T-cell (primary cell): ENCODE results near the gene DGCR2. TPM values are rescaled to one million over a fixed set of nuclear protein-coding genes. Genes with fewer than 3 reads are reported as not detected.

Experiments used
- ATAC-seq, 4 experiments: fragments of 200-7000 bp in 3 of 4; fragments of 150-1000 bp in 1 of 4; cut with Tn5 transposase; replicated peaks in 1 of 4; 1 replicate in 3 of 4; 2 replicates in 1 of 4; pipeline ENCODE4 v1.10.0; 2021; ENCODE audit warnings: moderate library complexity in 3 of 4, mild to moderate bottlenecking in 2 of 4, moderate number of reproducible peaks in 1 of 4
- CTCF ChIA-PET, 2 donors: fragments of 300-600 bp; sonication (Branson Sonifier 250); formaldehyde crosslinking; loops; one replicate each; lab custom pipeline; 2022; ENCODE audit warnings: antibody characterized with exemption in 2 of 2; lab: Charles Lee
- POLR2A ChIA-PET, 2 donors: fragments of 300-600 bp; sonication (Branson Sonifier 250); formaldehyde crosslinking; loops; one replicate each; lab custom pipeline; 2022; ENCODE audit warnings: antibody characterized with exemption in 2 of 2; lab: Charles Lee
- DNase-seq, 35 experiments: peaks; one replicate each; pipeline versions ENCODE4 v3.0.0 to v3.0.0-alpha.2; 2013 to 2023
- H3K27ac ChIP-seq: one replicate; pipeline ENCODE4 v1.5.1; 2013; ENCODE audit warnings: low read length
- H3K27me3 ChIP-seq, 2 experiments: replicated peaks in 1 of 2; 1 replicate in 1 of 2; 2 replicates in 1 of 2; pipeline versions ENCODE4 v1.6.1 to v1.7.0; 2013; ENCODE audit warnings: low read length in 1 of 2, mixed read lengths in 1 of 2; ENCODE audit not compliant: control insufficient read depth in 2 of 2, insufficient read depth in 2 of 2; ENCODE audit errors: extremely low read depth in 1 of 2
- H3K36me3 ChIP-seq, 2 donors: 1 replicate in 1 of 2; 2 replicates in 1 of 2; pipeline versions ENCODE4 v1.6.1 to v1.7.0; 2013; ENCODE audit warnings: low read length in 1 of 2; ENCODE audit not compliant: control insufficient read depth in 2 of 2, insufficient read depth in 1 of 2; ENCODE audit errors: extremely low read depth in 1 of 2
- H3K4me1 ChIP-seq, 2 experiments: 1 replicate in 1 of 2; 2 replicates in 1 of 2; pipeline versions ENCODE4 v1.6.1 to v1.7.0; 2013; ENCODE audit warnings: low read length in 2 of 2, mixed read lengths in 1 of 2; ENCODE audit not compliant: insufficient read depth in 2 of 2, control insufficient read depth in 1 of 2; ENCODE audit errors: extremely low read depth in 1 of 2
- H3K4me3 ChIP-seq, 2 donors: 1 replicate in 1 of 2; 2 replicates in 1 of 2; pipeline versions ENCODE4 v1.5.1 to v1.7.0; 2013; ENCODE audit warnings: mild to moderate bottlenecking in 2 of 2, low read length in 1 of 2, moderate library complexity in 1 of 2; ENCODE audit not compliant: control insufficient read depth in 1 of 2; ENCODE audit errors: extremely low read depth in 1 of 2
- H3K9me3 ChIP-seq: 2 replicates; pipeline ENCODE4 v1.7.0; 2013
- H3K27ac Mint-ChIP-seq, 2 donors: one replicate each; pipeline ENCODE4 v1.8.0; 2020 to 2021; ENCODE audit warnings: mild to moderate bottlenecking in 2 of 2, mixed read lengths in 2 of 2
- H3K27me3 Mint-ChIP-seq, 2 donors: one replicate each; pipeline ENCODE4 v1.8.0; 2021 to 2022; ENCODE audit warnings: mixed read lengths in 2 of 2
- H3K36me3 Mint-ChIP-seq: one replicate; pipeline ENCODE4 v1.8.0; 2021; ENCODE audit warnings: mixed read lengths
- H3K4me1 Mint-ChIP-seq, 3 donors: one replicate each; pipeline ENCODE4 v1.8.0; 2020 to 2022; ENCODE audit warnings: mixed read lengths in 3 of 3, mild to moderate bottlenecking in 1 of 3
- H3K4me3 Mint-ChIP-seq, 3 donors: one replicate each; pipeline ENCODE4 v1.8.0; 2020 to 2022; ENCODE audit warnings: mild to moderate bottlenecking in 3 of 3, mixed read lengths in 3 of 3, moderate library complexity in 3 of 3
- H3K9me3 Mint-ChIP-seq, 3 donors: one replicate each; pipeline ENCODE4 v1.8.0; 2020 to 2022; ENCODE audit warnings: mixed read lengths in 3 of 3
- WGBS: methylation state at CpG from one replicate; pipeline ENCODE4 v1.1.5; 2013; ENCODE audit warnings: missing lambda C conversion rate; ENCODE audit not compliant: insufficient coverage; 5-methylcytosine and 5-hydroxymethylcytosine counted together
- total RNA-seq, 35 experiments: library from RNA in 6 of 35; stranded (reverse) in 6 of 35; fragments of 120-200 nt in 1 of 35; gene quantifications; one replicate each; pipeline versions ENCODE4 v1.2.1 to v1.2.4 and lab custom pipeline; 2013 to 2026

Gene DGCR2
- total RNA-seq, 5 donors from 2014 or later (not counting 1 experiment from before 2014, with no cell fraction given): 50.9 to 79.2 (median 71.5) TPM

GRCh38 chr22:19119949-19120348 is 2.3 kb downstream of the DGCR2 start:
- peak overlapping the region; percentile 41 to 66 for H3K27ac Mint-ChIP-seq
- H3K27me3 ChIP-seq: peaks cover 0 to 6% of the 10 kb centered on the region in 2 experiments
- H3K9me3 Mint-ChIP-seq: no peaks in the 10 kb centered on the region
- no peak overlapping the region for H3K4me3 ChIP-seq
- ATAC-seq (no peak), DNase-seq (no peak)
- 86% methylated on average over 4 of the region's 8 CpGs for WGBS
- H3K36me3 ChIP-seq: peaks cover 10 to 22% of the 10 kb centered on the region in 2 donors
- H3K4me1 Mint-ChIP-seq: peaks cover 71 to 77% (median 72%) of the 10 kb centered on the region in 3 donors
- no peaks in the 10 kb centered on the region for H3K9me3 ChIP-seq
- H3K27me3 Mint-ChIP-seq: no peaks in the 10 kb centered on the region
- peaks cover 1% of the 10 kb centered on the region for H3K36me3 Mint-ChIP-seq
- peaks cover 23 to 72% of the 10 kb centered on the region in 2 experiments for H3K4me1 ChIP-seq
- no peak overlapping the region for H3K27ac ChIP-seq
- H3K4me3 Mint-ChIP-seq: peak overlapping the region; percentile 86 to 91 (median 91)
- ChIA-PET CTCF (no interaction called here), POLR2A (no interaction called here)

GRCh38 chr22:19118329-19118880 is 3.8 kb downstream of the DGCR2 start:
- Mint-ChIP-seq H3K27me3 (no peaks in the 10 kb centered on the region), H3K4me3 (peak overlapping the region; percentile 9 to 86 (median 34)), H3K27ac (peak overlapping the region in 1 of 2 donors; percentile 52), H3K9me3 (no peaks in the 10 kb centered on the region), H3K4me1 (peaks cover 79 to 83% (median 81%) of the 10 kb centered on the region in 3 donors), H3K36me3 (peaks cover 6% of the 10 kb centered on the region)
- Histone ChIP-seq H3K4me3 (peak overlapping the region in 1 of 2 donors; percentile 7), H3K4me1 (peaks cover 23 to 84% of the 10 kb centered on the region in 2 experiments), H3K9me3 (no peaks in the 10 kb centered on the region), H3K27me3 (no peaks in the 10 kb centered on the region), H3K36me3 (peaks cover 10 to 22% of the 10 kb centered on the region in 2 donors), H3K27ac (no peak overlapping the region)
- POLR2A ChIA-PET: interaction anchor here in 1 of 2 donors (0.6 kb wide), 1 partner anchor 65 kb away, joined by 4 read pairs; no protein-coding TSS in a partner anchor
- ATAC-seq (no peak), DNase-seq (peak in 1 of 35 experiments; percentile 27)
- CTCF ChIA-PET: interaction anchor here in 1 of 2 donors (0.7 to 1.7 kb wide), 4 partner anchors 10 to 327 kb away, joined by 4 to 5 read pairs (median 5); partner anchors contain the start of gene ESS2
- WGBS: 46% methylated on average over 3 of the region's 4 CpGs

- ATAC-seq (no peak), DNase-seq (no peak)
- 86% methylated on average over 4 of the region's 9 CpGs for WGBS
- H3K4me3 ChIP-seq: no peak overlapping the region
- H3K9me3 Mint-ChIP-seq: no peaks in the 10 kb centered on the region
- H3K36me3 ChIP-seq: peaks cover 10 to 22% of the 10 kb centered on the region in 2 donors
- H3K4me3 Mint-ChIP-seq: peak overlapping the region; percentile 2 to 86 (median 18)
- no peaks in the 10 kb centered on the region for H3K9me3 ChIP-seq
- H3K36me3 Mint-ChIP-seq: peaks cover 6% of the 10 kb centered on the region
- ChIA-PET CTCF (no interaction called here), POLR2A (no interaction called here)
- H3K4me1 ChIP-seq: peaks cover 21 to 86% of the 10 kb centered on the region in 2 experiments
- H3K27me3 ChIP-seq: no peaks in the 10 kb centered on the region
- H3K27ac Mint-ChIP-seq: peak overlapping the region; percentile 2 to 59
- H3K27ac ChIP-seq: no peak overlapping the region
- no peaks in the 10 kb centered on the region for H3K27me3 Mint-ChIP-seq
- H3K4me1 Mint-ChIP-seq: peaks cover 80 to 86% (median 84%) of the 10 kb centered on the region in 3 donors
Observed at GRCh38 chr22:19117111-19117512, 5.1 kb downstream of the DGCR2 start.

GRCh38 chr22:19115628-19116027 is 6.6 kb downstream of the DGCR2 start:
- ChIA-PET CTCF (interaction anchor here in 1 of 2 donors (0.6 to 1.0 kb wide), 3 partner anchors 13 to 1400 kb away, joined by 3 read pairs; no protein-coding TSS in a partner anchor), POLR2A (no interaction called here)
- Histone ChIP-seq H3K36me3 (peaks cover 10 to 22% of the 10 kb centered on the region in 2 donors), H3K4me3 (no peak overlapping the region), H3K27ac (no peak overlapping the region), H3K4me1 (peaks cover 27 to 89% of the 10 kb centered on the region in 2 experiments), H3K9me3 (no peaks in the 10 kb centered on the region), H3K27me3 (no peaks in the 10 kb centered on the region)
- 92% methylated on average over 3 of the region's 4 CpGs for WGBS
- Mint-ChIP-seq H3K27ac (peak overlapping the region; percentile 61 to 81), H3K4me1 (peaks cover 82 to 89% (median 85%) of the 10 kb centered on the region in 3 donors), H3K9me3 (no peaks in the 10 kb centered on the region), H3K36me3 (peaks cover 6% of the 10 kb centered on the region), H3K27me3 (no peaks in the 10 kb centered on the region), H3K4me3 (peak overlapping the region in 1 of 3 donors; percentile 86)
- DNase-seq (peak in 2 of 35 experiments; percentile 12 to 15), ATAC-seq (peak in 1 of 4 experiments; percentile 53)

- H3K27me3 Mint-ChIP-seq: no peaks in the 10 kb centered on the region
Observed at GRCh38 chr22:19114984-19115552, 7.1 kb downstream of the DGCR2 start.

GRCh38 chr22:19113429-19113828 is 8.8 kb downstream of the DGCR2 start:
- no peak overlapping the region for H3K4me3 ChIP-seq
- H3K4me3 Mint-ChIP-seq: no peak overlapping the region
- no peaks in the 10 kb centered on the region for H3K27me3 ChIP-seq
- POLR2A ChIA-PET: interaction anchor here in 1 of 2 donors (0.6 kb wide), 1 partner anchor 33 kb away, joined by 3 read pairs; no protein-coding TSS in a partner anchor
- peaks cover 82 to 86% (median 84%) of the 10 kb centered on the region in 3 donors for H3K4me1 Mint-ChIP-seq
- DNase-seq (no peak), ATAC-seq (no peak)
- peaks cover 37 to 82% of the 10 kb centered on the region in 2 experiments for H3K4me1 ChIP-seq
- WGBS: 100% methylated on average over 1 of the region's 5 CpGs
- H3K27me3 Mint-ChIP-seq: no peaks in the 10 kb centered on the region
- no peak overlapping the region for H3K27ac ChIP-seq
- peak overlapping the region in 1 of 2 donors; percentile 11 for H3K27ac Mint-ChIP-seq
- H3K36me3 ChIP-seq: peaks cover 7 to 10% of the 10 kb centered on the region in 2 donors
- H3K9me3 ChIP-seq: no peaks in the 10 kb centered on the region
- peaks cover 6% of the 10 kb centered on the region for H3K36me3 Mint-ChIP-seq
- CTCF ChIA-PET: interaction anchor here in 1 of 2 donors (0.7 kb wide), 1 partner anchor 182 kb away, joined by 4 read pairs; no protein-coding TSS in a partner anchor
- H3K9me3 Mint-ChIP-seq: no peaks in the 10 kb centered on the region

More at GRCh38 chr22:19114984-19115552, 7.1 kb downstream of the DGCR2 start:
- ATAC-seq (no peak), DNase-seq (no peak)
- Histone ChIP-seq H3K4me1 (peaks cover 31 to 87% of the 10 kb centered on the region in 2 experiments), H3K4me3 (no peak overlapping the region), H3K9me3 (no peaks in the 10 kb centered on the region), H3K27ac (no peak overlapping the region), H3K36me3 (peaks cover 10 to 20% of the 10 kb centered on the region in 2 donors), H3K27me3 (no peaks in the 10 kb centered on the region)
- POLR2A ChIA-PET: no interaction called here
- H3K9me3 Mint-ChIP-seq: no peaks in the 10 kb centered on the region
- H3K4me3 Mint-ChIP-seq: peak overlapping the region in 1 of 3 donors; percentile 86
- WGBS: 100% methylated on average over 2 of the region's 4 CpGs
- peak overlapping the region; percentile 61 to 81 for H3K27ac Mint-ChIP-seq
- peaks cover 6% of the 10 kb centered on the region for H3K36me3 Mint-ChIP-seq
- CTCF ChIA-PET: interaction anchor here in 1 of 2 donors (0.6 to 1.0 kb wide), 3 partner anchors 13 to 1400 kb away, joined by 3 read pairs; no protein-coding TSS in a partner anchor
- H3K4me1 Mint-ChIP-seq: peaks cover 82 to 86% (median 84%) of the 10 kb centered on the region in 3 donors
